ENCODE data around the gene HSPD1.
"Not testable (repeated sequence)": the region's sequence is repeated elsewhere in the genome, so short reads cannot be mapped to it uniquely, and the experiment has no call there.

Gene HSPD1

GRCh38 chr2:197498937-197499593, 575 bp downstream of the HSPD1 start:
- DNase-seq = peak in 41 of 42 donors; percentile 9 to 70 (median 43)
- intact Hi-C loops (cut with DNase I) = loop anchor here (1.0 to 10.0 kb wide), 4 partner anchors 18 to 206 kb away; partner anchors contain the start of genes COQ10B, MARS2, MOB4 and SF3B1

DNA sequence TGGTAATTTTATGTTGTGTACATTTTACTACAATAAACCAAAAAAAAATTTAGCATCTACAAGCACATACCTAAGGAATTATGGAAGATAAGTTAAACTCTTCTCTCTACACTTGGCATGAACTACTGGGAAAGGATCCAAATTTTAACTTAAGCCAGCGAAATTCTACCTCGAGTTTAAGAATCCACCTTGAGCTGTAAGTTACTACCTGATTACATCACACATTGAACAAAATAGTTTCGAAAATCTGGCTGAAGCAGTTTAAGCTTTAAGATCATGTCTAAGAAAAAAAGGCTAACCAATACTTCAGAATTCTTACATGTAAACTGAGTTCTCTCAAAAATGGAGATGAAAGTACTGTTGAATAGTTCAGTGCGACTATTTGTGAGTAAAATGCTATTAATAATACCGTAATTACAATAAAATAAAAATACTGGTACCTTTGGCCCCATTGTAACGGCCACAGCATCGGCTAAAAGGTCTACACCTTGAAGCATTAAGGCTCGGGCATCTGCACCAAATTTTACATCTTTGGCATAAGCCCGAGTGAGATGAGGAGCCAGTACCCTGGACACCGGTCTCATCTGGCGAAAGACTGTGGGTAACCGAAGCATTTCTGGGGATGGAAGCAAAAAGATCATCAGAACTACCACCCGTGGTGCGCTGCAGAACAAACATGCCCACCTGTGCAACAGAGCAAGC, 1.3 kb downstream of the HSPD1 start:
- no peak for DNase-seq
- intact Hi-C loops (cut with DNase I) = loop anchor here (2.0 to 10.0 kb wide), 3 partner anchors 18 to 206 kb away; partner anchors contain the start of genes MARS2, MOB4 and SF3B1

DNA sequence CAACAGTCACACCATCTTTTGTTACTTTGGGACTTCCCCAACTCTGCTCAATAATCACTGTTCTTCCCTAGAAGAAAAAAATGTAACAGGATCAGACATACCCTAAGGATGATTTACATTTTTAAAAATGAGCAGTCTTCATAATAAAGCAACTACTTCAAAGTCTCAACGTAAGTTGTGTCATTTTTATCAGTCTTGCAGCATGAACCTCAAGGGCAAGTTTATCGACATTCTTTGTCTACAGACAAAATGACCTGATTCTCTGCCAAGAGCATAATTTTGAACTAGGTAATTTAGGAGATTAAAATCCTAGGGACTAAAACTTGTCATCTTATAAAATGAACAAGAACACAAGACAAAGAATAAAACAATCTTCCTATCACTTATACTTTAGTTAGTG, 2.3 kb downstream of the HSPD1 start:
- DNase-seq = no peak
- intact Hi-C loops (cut with DNase I) = loop anchor here (10.0 kb wide), 1 partner anchor 63 kb away; the partner anchor contains the start of gene SF3B1

DNA sequence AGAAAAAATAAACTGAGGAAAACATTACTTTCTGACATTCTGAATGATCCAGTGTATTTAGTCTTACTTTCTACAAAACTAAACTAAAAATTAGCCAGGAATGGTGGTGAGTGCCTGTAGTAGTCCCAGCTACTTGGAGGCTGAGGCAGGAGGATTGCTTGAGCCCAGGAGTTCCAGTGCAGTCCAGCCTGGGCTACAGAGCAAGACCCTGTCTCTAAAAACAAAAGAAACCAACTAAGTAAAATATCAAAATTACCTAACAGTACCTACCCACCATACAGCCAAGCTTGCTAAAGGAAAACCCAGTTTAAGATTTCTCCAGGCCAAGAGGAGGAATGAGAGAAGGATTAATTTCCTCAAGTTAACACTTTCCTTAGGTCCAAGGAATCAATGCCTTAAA, 2.9 kb downstream of the HSPD1 start:
- no peak for DNase-seq
- intact Hi-C loops (cut with DNase I) = loop anchor here (10.0 kb wide), 1 partner anchor 62 kb away; the partner anchor contains the start of gene SF3B1

DNA sequence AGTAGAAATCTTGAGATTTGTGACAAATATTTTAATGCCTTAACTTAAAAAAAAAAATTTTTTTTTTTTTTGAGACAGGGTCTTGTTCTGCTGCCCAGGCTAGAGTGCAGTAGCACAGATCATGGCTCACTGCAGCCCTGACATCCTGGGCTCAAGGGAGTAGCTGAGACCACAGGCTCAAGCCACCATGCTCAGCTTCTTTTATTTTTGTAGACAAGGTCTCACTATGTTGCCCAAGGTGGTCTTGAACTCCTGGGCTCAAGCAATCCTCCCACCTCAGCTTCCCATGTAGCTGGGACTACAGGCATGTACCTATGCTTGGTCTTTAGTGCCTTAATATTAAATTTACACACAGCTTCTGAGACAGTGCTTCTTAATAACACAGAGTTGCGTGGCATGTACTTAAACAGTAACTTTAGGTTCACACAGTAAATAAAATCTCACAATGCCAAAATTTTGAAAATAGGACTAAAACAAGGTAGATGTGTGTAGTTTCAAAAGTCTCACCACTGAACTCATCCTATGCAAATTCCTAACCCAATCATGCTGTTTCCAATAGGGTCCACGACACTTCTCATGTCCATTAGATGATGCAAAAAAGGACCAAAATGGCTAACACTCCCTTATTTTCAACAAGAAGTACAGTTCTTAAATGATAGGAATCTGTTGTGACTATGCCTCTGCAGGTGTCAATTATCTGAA, 4.1 kb downstream of the HSPD1 start:
- intact Hi-C loops (cut with DNase I) = loop anchor here (10.0 kb wide), 1 partner anchor 61 kb away; the partner anchor contains the start of gene SF3B1
- no peak for DNase-seq

GRCh38 chr2:197487385-197487784, 12.3 kb downstream of the HSPD1 start:
- DNase-seq = no peak
- intact Hi-C loops (cut with DNase I) = no loop called here

DNA sequence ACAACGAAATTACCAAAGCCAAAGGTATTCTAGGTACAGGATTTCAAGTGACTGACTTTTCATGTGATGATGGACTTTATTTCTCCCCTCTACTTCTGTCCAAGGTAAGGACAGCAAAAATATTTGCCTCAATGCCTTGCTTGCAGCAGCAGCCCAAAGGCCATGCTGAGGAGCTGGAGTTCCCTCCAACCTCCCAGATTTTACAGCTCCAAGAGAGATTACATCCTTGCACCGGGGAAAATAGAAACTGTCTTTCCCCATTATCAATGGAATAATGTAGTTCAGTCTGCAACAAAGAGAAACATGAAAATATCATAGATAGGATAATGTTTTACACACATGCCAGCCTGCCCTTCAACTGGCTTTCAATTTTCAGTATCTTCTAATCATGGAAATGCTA, 13.5 kb downstream of the HSPD1 start:
- intact Hi-C loops (cut with DNase I) = no loop called here
- no peak for DNase-seq

DNA sequence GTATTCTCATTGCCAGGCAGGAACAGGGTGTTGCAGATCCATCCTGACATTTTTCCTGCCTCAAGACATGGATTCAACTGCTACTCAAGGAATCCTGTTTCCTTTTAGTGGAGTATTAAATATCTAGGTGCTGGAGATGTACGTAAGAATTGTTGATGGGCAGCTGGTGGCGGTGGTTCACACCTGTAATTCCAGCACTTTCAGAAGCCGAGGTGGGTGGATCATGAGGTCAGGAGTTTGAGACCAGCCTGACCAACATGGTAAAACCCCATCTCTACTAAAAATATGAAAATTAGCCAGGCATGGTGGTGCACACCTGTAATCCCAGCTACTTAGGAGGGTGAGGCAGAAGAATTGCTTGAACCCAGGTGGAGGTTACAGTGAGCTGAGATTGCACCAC, 15.4 kb downstream of the HSPD1 start:
- intact Hi-C loops (cut with DNase I); DNase-seq: not testable (repeated sequence)

DNA sequence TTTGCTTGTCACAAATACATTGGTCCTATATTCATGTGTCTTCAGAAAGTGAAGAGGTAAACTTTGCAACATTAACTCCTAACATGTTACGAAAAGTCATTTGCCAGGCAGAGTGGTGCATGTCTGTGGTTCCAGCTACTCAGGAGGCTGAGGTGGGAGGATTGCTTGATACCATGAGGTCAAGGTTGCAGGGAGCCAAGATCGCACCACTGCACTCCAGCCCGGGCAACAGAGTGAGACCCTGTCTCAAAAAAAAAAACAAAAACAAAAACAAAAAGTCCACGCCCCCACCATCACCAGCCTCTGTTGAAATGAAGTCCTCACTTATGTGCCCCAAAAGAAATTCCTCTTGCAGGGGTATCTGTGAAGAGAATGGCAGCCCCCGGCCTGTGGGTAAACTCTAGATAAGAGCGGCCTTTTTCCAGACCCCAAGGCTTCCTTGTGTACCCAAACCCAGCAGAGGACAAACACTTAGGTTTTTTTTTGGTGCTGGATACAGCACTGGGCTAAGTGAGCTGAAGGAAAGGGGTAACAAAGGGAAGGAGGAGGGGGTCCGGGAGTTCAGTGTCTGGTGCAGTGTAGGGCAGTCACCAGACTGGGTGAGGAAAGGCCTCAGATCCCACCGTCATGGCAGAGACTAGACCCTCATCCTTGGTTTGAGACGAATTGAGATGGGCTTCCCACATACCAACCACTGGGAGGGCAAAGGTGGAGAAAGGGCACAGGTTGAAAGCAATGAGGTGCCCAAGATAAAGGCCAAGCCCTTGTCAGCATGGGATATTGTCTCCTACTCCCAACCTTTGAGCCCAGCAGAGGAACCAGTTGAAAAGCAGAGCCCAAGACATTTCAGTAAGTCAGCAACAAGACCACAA, 19.2 kb downstream of the HSPD1 start:
- DNase-seq = no peak
- intact Hi-C loops (cut with DNase I) = no loop called here

DNA sequence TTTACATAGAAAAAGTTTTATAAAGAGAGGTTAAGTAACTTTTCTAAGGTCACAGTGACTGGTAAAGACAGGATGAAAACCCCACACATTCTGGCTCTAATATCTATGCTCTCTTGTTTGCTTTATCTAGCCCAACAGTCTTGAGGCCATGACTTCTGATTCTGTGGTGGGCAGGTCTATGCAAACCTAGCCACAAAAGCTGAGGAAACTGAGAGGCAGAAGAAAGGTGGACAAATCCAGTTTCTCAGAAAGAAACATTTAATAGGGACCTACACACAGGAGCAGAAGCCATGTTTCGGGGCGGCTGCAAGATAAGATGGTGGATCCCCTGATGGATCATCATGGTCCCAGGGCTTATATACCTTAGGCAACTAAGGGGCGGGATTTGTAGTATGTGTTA, 21.8 kb downstream of the HSPD1 start:
- DNase-seq = no peak
- intact Hi-C loops (cut with DNase I) = no loop called here

- intact Hi-C loops (cut with DNase I) = no loop called here
Measured at GRCh38 chr2:197472166-197472565, 27.5 kb downstream of the HSPD1 start.

GRCh38 chr2:197464175-197464574, 35.5 kb downstream of the HSPD1 start:
- DNase-seq = peak in 1 of 42 donors; percentile 6
- intact Hi-C loops (cut with DNase I) = no loop called here

More at GRCh38 chr2:197472166-197472565, 27.5 kb downstream of the HSPD1 start:
- DNase-seq = no peak

- no peak for DNase-seq
Measured at GRCh38 chr2:197461057-197461456, 38.6 kb downstream of the HSPD1 start.

GRCh38 chr2:197460649-197461048, 39.0 kb downstream of the HSPD1 start:
- DNase-seq = no peak
- intact Hi-C loops (cut with DNase I) = no loop called here

More at GRCh38 chr2:197461057-197461456, 38.6 kb downstream of the HSPD1 start:
- intact Hi-C loops (cut with DNase I) = no loop called here

DNA sequence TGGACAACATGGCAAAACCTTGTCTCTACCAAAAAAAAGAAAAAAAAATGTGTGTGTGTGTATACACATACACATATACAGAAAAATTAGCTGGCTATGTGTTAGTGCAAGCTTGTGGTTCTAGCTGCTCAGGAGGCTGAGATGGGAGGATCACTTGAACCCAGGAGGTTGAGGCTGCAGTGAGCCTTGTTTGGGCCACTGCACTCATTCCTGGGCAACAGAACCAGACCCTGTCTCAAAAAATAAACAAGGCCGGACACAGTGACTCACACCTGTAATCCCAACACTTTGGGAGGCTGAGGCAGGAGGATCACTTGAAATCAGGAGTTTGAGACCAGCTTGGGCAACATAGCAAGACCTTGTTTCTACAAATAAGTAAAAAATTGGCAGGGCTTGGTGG, 44.2 kb downstream of the HSPD1 start:
- DNase-seq = no peak
- intact Hi-C loops (cut with DNase I) = no loop called here

- no peak for DNase-seq
- intact Hi-C loops (cut with DNase I) = loop anchor here (5.0 kb wide), 1 partner anchor 252 kb away; the partner anchor contains the start of gene MARS2
Measured at GRCh38 chr2:197454923-197455322, 44.7 kb downstream of the HSPD1 start.

GRCh38 chr2:197453914-197454398, 45.7 kb downstream of the HSPD1 start:
- peak in 2 of 42 donors; percentile 57 to 58 for DNase-seq
- intact Hi-C loops (cut with DNase I) = loop anchor here (1.0 to 5.0 kb wide), 2 partner anchors 45 to 253 kb away; partner anchors contain the start of genes HSPD1 and MARS2
